Activated T-cell treated with anti-CD3 and anti-CD28 coated beads, Interleukin-2, amount 50 U/mL, for 48 hours (primary cell): ENCODE measurements around the gene SFXN2.
"Not testable (repeated sequence)": the region's sequence is repeated elsewhere in the genome, so short reads cannot be mapped to it uniquely, and the experiment has no call there.

Source experiments
- DNase-seq, 2 experiments: peaks; one replicate each; pipeline ENCODE4 v3.0.0-alpha.2; 2020

The SFXN2 gene

DNA sequence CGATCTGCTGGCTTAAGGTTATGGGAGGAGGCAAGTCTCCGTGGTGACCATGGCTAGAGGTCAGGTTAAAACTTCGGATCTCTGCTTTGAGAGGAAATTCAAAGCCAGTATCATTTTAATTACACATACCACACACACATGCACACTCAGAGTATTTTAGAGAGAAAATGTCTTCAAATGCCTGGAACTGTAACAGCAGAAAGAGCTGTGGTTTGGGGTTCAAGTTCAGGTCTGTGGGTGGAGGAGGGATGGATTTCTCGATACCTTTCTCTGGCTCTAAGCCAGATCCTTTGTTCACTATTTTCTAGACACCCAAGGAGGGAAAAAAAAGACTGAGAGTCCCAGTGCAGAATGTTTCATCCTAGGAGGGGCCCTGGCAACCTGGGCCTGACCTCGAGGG lies 32.7 kb upstream of the SFXN2 start:
- no peak for DNase-seq

GRCh38 chr10:102682416-102682815 lies 32.0 kb upstream of the SFXN2 start:
- no peak for DNase-seq

DNA sequence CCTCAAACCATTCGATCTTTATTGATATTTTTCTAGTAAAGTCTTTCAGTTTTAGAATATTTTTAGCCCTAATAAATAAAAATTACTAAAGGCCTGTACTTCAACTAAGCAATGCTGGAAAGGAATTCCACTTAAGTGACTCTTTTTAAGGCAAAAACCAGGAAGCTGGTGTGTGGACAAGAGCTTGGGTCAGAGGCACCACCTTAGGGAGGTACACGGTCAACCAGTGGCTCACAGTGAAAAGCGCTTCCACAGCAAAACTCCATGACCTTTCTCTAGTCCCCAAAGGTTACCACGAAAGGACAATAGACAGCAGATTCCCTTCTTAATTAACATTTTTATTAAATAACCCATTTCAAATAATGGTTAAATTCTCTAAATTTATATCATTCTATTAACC lies 31.5 kb upstream of the SFXN2 start:
- DNase-seq = no peak

GRCh38 chr10:102683736-102684135 lies 30.7 kb upstream of the SFXN2 start:
- no peak for DNase-seq

DNA sequence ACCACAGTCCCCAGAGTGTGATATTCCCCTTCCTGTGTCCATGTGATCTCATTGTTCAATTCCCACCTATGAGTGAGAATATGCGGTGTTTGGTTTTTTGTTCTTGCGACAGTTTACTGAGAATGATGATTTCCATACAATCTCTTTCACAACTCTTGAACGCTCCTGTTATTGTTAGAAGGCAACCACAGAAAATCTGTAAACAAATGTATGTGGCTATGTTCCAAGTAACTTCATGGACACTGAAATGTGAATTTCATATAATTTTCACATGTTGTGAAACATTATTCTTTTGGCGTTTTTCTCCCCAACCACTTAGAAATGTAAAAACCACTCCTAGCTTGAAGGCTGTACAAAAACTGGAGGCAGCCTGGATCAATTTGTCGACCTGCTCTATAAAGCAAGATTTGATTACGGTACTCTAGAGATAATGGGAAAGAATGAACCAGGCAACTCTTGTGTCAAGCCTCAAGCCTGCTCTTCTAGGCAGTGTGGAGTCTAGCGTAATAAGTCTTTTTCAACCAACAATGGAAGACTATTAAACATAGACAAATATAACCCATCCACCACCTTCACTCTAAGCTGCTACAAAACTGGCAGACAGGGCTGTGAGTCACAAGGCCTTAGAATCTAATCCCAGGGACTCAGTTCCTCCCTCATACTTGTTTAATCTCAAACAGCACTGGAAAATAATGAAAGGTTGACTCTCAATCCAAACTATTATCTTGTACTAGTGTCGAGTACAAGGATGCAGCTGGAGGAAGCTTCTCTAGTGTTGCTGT lies 23.0 kb upstream of the SFXN2 start:
- no peak for DNase-seq

DNA sequence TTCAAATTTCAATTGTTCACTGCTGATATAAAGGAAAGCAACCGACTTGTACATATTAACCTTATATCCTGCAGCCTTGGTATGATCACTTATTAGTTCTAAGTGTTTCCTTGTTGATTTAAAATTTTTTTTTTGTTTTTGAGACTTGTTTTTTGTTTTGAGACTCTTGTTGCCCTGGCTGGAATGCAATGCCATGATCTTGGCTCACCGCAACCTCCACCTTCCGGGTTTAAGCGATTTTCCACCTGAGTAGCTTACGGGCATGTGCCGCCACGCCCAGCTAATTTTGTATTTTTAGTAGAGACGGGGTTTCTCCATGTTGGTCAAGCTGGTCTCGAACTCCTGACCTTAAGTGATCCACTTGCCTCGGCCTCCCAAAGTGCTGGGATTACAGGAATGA lies 19.0 kb upstream of the SFXN2 start:
- not testable (repeated sequence) for DNase-seq

DNA sequence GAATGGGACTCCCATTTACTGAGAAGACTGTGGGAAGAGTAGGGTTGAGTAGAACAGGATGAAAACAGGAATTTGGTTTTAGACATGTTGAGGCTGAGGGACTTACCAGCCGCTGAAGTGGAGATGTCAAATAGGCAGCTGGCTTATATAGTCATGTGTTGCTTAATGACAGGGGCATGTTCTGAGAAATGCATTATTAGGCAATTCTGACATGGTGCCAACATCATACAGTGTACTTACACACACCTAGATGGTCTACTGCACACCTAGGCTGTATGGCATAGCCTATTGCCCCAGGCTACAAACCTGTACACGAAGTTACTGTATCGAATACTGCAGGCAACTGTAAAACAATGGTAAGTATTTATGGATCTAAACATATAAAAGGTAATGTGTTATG lies 17.7 kb upstream of the SFXN2 start:
- no peak for DNase-seq

DNA sequence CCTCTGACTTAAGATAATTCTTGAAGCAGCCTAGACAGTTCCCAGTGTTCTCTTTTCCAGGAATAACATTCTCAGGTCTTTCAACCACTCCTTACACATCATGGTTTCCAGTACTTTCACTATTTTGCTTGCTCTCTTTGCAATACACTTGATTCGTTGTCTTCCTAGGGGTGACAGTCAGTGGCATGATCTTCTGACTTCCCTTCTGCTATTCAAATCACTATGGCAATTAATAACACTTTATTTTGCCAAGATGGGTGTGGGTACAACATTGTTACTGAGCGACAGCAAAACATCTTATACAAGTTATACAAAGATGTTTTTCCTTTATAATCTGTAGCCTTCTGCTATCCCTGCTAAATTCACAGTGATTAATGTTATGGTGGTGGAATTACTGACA lies 15.5 kb upstream of the SFXN2 start:
- no peak for DNase-seq

- no peak for DNase-seq
These were observed 13.2 kb upstream of the SFXN2 start for GRCh38 chr10:102701272-102701671.

DNA sequence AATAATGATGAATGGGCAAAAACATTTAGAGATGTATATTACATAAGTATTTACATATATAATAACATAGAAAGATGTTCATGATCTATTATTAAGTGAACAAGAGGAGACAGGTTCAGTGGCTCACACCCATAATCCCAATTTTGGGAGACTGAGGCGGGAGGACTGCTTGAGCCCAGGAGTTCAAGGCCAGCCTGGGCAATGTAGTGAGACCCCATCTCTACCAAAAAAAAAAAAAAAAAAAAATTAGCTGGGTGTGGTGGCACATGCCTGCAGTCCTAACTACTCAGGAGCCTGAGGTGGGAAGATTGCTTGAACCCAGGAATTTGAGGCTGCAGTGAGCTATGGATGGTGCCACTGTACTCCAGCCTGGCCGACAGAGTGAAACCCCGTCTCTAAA lies 12.6 kb upstream of the SFXN2 start:
- no peak for DNase-seq

GRCh38 chr10:102702742-102703141 lies 11.7 kb upstream of the SFXN2 start:
- DNase-seq = no peak

- DNase-seq = no peak
These were observed 9.5 kb upstream of the SFXN2 start for GRCh38 chr10:102704915-102705314.

- DNase-seq = no peak
These were observed 8.9 kb upstream of the SFXN2 start for GRCh38 chr10:102705531-102705930.

DNA sequence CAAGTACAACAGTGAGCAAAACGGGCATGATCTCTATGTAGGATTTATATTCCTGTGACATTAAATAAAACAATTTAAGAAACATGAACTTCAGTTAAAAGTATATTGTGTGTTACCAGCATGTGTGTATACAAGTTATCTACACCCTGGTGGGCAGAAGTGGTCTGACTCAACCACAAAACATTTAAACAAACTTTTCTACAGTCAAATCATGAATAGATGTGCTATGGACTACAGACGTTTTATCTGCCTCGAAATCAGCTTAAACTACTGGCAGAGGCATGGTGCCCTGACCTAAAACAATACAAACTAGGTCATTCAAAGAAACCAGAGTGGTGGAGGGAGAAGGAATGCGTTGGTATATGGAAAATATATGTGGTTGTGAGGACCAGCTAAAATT lies 3.8 kb upstream of the SFXN2 start:
- no peak for DNase-seq

DNA sequence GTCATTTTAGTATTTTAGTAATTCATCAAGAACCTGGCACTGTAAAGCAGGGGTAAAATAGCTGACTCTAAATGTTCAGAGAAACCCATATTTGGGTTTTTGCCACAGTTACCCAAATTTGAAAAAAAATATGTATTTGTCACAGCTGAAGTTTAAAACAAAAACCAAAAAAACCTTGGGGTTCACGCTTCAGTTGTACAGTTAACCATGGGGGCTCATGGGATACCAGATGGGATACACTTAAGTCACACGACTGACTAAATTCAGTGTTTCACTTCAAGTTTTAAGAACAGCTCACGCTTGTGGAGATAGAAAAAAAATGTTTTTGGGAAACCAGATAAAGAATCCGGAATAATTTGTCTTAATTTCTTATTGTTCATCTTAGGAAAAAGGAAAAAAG lies 2.3 kb upstream of the SFXN2 start:
- DNase-seq = no peak

GRCh38 chr10:102712843-102713538 lies 1.4 kb upstream of the SFXN2 start:
- no peak for DNase-seq

GRCh38 chr10:102713539-102713813 lies 960 bp upstream of the SFXN2 start:
- no peak for DNase-seq

DNA sequence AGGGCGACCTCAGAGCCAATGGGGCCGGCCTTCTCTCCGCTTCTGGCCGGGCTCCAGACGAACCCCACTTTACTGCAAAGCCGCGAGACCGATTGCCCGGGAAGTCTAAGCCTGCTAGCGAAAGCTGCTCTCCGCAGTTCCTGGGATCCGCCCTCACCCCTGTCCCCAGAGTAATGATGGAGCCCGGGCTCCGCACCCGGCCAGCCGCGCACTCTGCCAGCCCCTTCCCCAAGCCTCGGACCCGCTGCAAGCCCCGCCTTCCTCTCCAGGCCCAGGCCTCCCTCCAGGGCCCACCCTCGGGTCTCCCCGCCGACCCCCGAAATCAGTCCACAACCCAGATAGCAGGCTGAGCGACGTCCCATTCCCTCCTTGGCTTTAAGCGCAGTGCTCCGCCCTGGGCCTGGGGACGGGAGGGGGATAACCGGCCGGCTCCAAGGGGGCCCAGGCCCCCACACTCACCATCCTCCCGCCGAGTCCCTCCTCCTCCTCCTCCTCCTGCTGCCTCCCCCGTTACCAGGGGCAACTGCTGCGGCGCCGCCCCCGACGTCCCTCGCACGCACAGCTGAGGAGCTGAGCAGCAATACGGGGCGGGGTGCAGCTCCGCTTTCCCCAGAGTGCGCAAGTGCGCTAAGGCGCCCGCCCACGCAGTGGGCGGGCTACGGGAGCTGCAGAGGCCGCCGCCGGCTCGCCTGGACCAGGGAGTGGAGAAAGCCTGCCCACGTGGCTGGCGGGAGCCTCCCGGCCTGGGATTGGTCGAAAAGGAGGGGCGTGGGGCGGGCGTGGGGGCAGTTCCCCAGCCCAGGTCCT lies 419 bp upstream of the SFXN2 start, which contains the start of gene ARL3:
Gene ARL3 (minus strand): TSS at position 584 of the 807 bp plus-strand sequence. CDS start 122 bp downstream, at position 462.
- peak; percentile 98 to 99 for DNase-seq

GRCh38 chr10:102715880-102716279 lies 1.4 kb downstream of the SFXN2 start:
- no peak for DNase-seq

DNA sequence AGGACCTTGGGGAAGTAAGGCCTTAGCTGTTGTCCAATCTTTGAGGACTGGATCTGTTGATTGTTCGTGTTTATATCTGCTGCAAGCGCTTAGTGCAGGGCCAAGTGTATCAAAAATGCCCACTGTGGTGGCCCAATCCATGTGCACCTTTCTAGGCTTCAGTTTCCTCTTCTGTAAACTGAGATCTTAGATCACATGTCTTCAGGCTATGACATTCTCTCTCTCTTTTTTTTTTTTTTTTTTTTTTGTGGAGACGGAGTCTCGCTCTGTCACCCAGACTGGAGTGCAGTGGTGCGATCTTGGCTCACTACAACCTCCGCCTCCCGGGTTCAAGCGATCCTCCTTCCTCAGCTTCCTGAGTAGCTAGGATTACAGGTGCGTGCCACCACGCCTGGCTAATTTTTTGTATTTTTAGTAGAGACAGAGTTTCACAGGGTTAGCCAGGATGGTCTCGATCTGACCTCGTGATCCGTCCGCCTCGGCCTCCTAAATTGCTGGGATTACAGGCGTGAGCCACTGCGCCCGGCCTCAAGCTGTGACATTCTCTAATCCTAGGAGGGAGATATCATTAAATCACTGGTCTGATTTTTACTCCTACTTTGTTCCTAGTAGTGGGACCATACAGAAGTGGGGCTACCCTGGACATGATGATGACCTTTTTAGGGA lies 2.6 kb downstream of the SFXN2 start:
- DNase-seq = not testable (repeated sequence)

DNA sequence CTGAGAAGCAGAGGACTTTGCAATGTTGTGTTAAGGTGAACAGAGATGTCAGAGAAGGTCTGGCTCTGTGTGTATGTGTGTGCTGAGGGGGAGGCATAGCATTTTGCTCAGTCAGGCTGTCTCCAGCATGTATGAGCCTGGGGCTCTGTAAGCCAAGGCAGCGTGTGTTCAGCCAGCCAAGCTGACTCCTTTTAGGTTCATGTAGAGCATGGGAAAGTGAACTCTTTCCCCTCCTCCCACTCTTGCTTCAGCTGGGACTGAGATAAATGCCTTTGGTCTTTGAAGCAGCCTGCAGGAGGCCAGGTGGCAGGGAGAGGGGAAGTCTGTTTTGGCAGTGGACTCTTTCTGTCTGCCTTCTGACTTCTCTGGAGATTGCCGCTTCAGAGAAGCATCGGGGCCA lies 3.8 kb downstream of the SFXN2 start:
- no peak for DNase-seq

DNA sequence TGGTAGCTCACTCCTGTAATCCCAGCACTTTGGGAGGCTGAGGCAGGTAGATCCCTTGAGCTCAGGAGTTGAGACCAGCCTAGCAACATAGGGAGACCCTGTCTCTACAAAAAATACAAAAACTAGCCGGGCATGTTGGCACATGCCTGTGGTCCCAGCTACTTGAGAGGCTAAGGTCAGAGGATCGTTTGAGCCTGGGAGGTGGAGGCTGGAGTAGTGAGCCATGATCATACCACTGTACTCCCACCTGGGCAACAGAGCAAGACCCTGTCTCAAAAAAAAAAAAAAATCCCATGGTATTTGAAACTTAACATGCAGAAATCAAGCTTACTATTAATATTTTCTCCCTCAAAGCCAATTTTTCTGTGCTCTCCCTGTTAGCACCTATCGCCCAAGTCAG lies 5.9 kb downstream of the SFXN2 start:
- DNase-seq = no peak

DNA sequence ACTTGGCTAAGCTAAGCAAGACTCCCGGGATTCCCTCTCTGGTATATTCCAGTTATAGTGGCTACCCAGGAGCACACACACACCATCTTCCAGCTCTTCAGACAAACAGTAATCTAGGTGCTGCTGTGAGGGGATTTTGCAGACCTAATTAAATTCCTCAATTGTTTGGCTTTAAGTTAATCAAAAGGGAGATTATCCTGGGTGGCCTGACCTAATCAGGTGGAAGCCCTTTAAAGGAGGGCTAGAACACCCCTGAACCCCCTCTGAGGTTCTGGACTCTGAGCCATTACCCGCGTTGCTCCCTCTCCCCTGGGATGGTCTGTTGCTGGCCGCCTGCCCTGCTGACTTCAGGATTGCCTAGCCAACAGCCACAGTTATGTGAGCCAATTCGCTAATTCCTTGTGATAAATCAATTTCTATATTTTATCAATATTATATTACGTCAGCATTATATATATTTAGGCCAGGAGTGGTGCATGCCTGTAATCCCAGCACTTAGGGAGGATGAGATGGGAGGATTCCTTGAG lies 6.4 kb downstream of the SFXN2 start:
- DNase-seq = no peak
